Measurements from ENCODE around the gene INSL3.

- TF ChIP-seq CTCF (IDR thresholded peaks at IDR 0.05) (no peak), POLR2A (IDR thresholded peaks at IDR 0.05) (no peak)
Observed at GRCh38 chr19:17790059-17790780, 31.1 kb downstream of the INSL3 start.

Measured in tibial nerve (tissue), 3 donors.